HG02938 (cell line): ENCODE measurements around the gene VPS36.
A peak's percentile ranks its signal among the peaks of the same experiment; 100 is the strongest.
"Not testable (repeated sequence)": the region's sequence is repeated elsewhere in the genome, so short reads cannot be mapped to it uniquely, and the experiment has no call there.

Experiments used
- ATAC-seq: cut with Tn5 transposase; IDR thresholded peaks from one replicate; pipeline ENCODE4 v1.9.1; 2021; ENCODE audit warnings: mild to moderate bottlenecking, moderate library complexity; ENCODE audit not compliant: unreplicated experiment

Gene VPS36

GRCh38 chr13:52447354-52447753 lies 3.1 kb downstream of the VPS36 start:
- no peak for ATAC-seq

- no peak for ATAC-seq
Observed at GRCh38 chr13:52446265-52446664, 4.2 kb downstream of the VPS36 start.

GRCh38 chr13:52432456-52432855 lies 18.0 kb downstream of the VPS36 start:
- no peak for ATAC-seq

- no peak for ATAC-seq
Observed at GRCh38 chr13:52428295-52428694, 22.1 kb downstream of the VPS36 start.

GRCh38 chr13:52421216-52421615 lies 29.2 kb downstream of the VPS36 start:
- ATAC-seq, result no peak

- ATAC-seq, result no peak
Observed at GRCh38 chr13:52419080-52419479, 31.4 kb downstream of the VPS36 start.

- no peak for ATAC-seq
Observed at GRCh38 chr13:52414963-52415362, 35.5 kb downstream of the VPS36 start.

- no peak for ATAC-seq
Observed at GRCh38 chr13:52414051-52414450, 36.4 kb downstream of the VPS36 start.

- no peak for ATAC-seq
Observed at GRCh38 chr13:52412128-52412527, 38.3 kb downstream of the VPS36 start.

GRCh38 chr13:52411629-52412028 lies 38.8 kb downstream of the VPS36 start:
- peak; percentile 91 for ATAC-seq

- not testable (repeated sequence) for ATAC-seq
Observed at GRCh38 chr13:52408071-52408658, 42.3 kb downstream of the VPS36 start.

GRCh38 chr13:52407436-52407835 lies 43.0 kb downstream of the VPS36 start:
- ATAC-seq, result not testable (repeated sequence)

GRCh38 chr13:52406629-52407028 lies 43.8 kb downstream of the VPS36 start:
- ATAC-seq, result no peak

- no peak for ATAC-seq
Observed at GRCh38 chr13:52405767-52406494, 44.5 kb downstream of the VPS36 start, which contains the start of gene THSD1. Gene THSD1 (minus strand): TSS chr13:52406172. CDS start chr13:52402600, 3,572 bp downstream.

GRCh38 chr13:52405369-52405766 lies 45.1 kb downstream of the VPS36 start:
- ATAC-seq, result no peak

- no peak for ATAC-seq
Observed at GRCh38 chr13:52399708-52400107, 50.7 kb downstream of the VPS36 start.

- ATAC-seq, result no peak
Observed at GRCh38 chr13:52399046-52399445, 51.4 kb downstream of the VPS36 start.

- no peak for ATAC-seq
Observed at GRCh38 chr13:52395704-52396103, 54.7 kb downstream of the VPS36 start.

- ATAC-seq, result no peak
Observed at GRCh38 chr13:52394586-52394985, 55.8 kb downstream of the VPS36 start.

- no peak for ATAC-seq
Observed at GRCh38 chr13:52393572-52394357, 56.7 kb downstream of the VPS36 start.

- no peak for ATAC-seq
Observed at GRCh38 chr13:52387721-52388120, 62.7 kb downstream of the VPS36 start.

- ATAC-seq, result no peak
Observed at GRCh38 chr13:52385870-52386269, 64.6 kb downstream of the VPS36 start.
